Breast epithelium (tissue), 3 donors: ENCODE results near the gene KDM4B.

ENCODE experiments used
- POLR2A ChIP-seq: fragments of 450-650 bp; IDR thresholded peaks from one replicate; pipeline ENCODE4 v1.6.1; 2016; ENCODE audit warnings: antibody characterized with exemption, mild to moderate bottlenecking, moderate library complexity
- POLR2AphosphoS5 ChIP-seq, 3 donors: sonication (generic); formaldehyde crosslinking; IDR thresholded peaks; one replicate each; pipeline ENCODE4 v1.6.1; 2017; ENCODE audit warnings: antibody characterized with exemption in 3 of 3
- TF ChIP-seq, protein P1 (sequence below), 3 donors: fragments of 450-650 bp; IDR thresholded peaks; one replicate each; pipeline ENCODE4 v1.5.1; 2016 to 2017; ENCODE audit warnings: antibody characterized with exemption in 3 of 3, mild to moderate bottlenecking in 3 of 3, moderate library complexity in 3 of 3

DNA sequence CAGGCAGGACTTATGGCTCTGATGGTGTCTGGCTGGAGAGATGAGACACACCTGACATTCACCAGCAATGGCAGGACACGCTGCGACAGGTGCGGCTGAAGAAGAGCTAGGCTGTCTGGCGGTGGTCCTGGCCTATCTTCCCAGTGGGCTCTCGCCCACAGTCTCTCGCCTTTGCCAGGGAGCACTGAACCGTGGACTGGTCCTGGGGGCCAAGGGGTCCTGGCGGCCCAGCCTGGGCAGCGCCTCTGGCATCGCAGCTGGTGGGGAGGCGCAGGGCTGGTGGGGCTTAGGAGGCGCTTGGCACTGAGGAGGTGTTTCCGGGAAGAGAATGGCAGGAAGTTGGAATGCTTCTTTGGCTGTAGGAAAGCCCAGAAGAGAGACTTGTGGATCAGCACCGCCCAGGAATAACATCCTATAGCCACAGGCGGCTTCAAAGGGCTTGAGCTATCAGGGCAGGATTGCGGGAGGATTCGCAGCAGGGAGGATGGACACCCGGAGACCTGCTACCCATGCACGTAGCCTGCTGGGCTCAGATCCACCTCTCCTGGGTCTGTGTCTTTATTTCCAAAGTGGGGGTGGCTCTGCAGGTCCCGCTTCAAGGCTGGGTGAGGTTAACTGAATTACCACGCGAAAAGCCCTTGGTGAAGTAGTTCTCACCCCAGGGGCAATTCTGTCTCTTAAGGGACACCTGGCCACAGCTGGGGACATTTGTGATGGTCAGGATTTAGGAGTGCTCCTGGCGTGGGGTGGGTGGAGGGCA is 14.6 kb downstream of the KDM4B start:
- TF ChIP-seq, protein P1, sequence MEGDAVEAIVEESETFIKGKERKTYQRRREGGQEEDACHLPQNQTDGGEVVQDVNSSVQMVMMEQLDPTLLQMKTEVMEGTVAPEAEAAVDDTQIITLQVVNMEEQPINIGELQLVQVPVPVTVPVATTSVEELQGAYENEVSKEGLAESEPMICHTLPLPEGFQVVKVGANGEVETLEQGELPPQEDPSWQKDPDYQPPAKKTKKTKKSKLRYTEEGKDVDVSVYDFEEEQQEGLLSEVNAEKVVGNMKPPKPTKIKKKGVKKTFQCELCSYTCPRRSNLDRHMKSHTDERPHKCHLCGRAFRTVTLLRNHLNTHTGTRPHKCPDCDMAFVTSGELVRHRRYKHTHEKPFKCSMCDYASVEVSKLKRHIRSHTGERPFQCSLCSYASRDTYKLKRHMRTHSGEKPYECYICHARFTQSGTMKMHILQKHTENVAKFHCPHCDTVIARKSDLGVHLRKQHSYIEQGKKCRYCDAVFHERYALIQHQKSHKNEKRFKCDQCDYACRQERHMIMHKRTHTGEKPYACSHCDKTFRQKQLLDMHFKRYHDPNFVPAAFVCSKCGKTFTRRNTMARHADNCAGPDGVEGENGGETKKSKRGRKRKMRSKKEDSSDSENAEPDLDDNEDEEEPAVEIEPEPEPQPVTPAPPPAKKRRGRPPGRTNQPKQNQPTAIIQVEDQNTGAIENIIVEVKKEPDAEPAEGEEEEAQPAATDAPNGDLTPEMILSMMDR (IDR thresholded peaks at IDR 0.05): no peak
- no peak for TF ChIP-seq POLR2A
- TF ChIP-seq POLR2AphosphoS5 (IDR thresholded peaks at IDR 0.05): no peak
